GM23338 (cell line): ENCODE results near the gene NRP1. TPM values are rescaled to one million over a fixed set of nuclear protein-coding genes. Genes with fewer than 3 reads are reported as not detected.

Source experiments
- ATAC-seq: fragments of 200-7000 bp; cut with Tn5 transposase; 3 replicates; pipeline ENCODE4 v1.9.1; 2020
- DNase-seq: peaks from one replicate; pipeline ENCODE4 v3.0.0-alpha.2; 2015; ENCODE audit warnings: low spot score
- H2AFZ ChIP-seq: fragments of 200-600 bp; sonication (generic); 2 replicates; pipeline ENCODE4 v1.8.0; 2016; ENCODE audit warnings: antibody characterized with exemption, mild to moderate bottlenecking, moderate library complexity
- H3F3A ChIP-seq: fragments of 200-600 bp; sonication (generic); replicated peaks from 2 replicates; pipeline ENCODE4 v1.8.0; 2017; ENCODE audit warnings: antibody characterized with exemption, mixed run types, low read depth
- H3K27ac ChIP-seq: fragments of 200-600 bp; sonication (generic); 2 replicates; pipeline ENCODE4 v1.6.1; 2016; ENCODE audit warnings: low read depth
- H3K27me3 ChIP-seq: fragments of 200-600 bp; sonication (generic); 2 replicates; pipeline ENCODE4 v1.8.0; 2016; ENCODE audit warnings: mild to moderate bottlenecking, mixed run types, moderate library complexity; ENCODE audit not compliant: insufficient read depth
- H3K36me3 ChIP-seq: fragments of 200-600 bp; sonication (generic); 2 replicates; pipeline ENCODE4 v1.8.0; 2016; ENCODE audit warnings: mild to moderate bottlenecking; ENCODE audit not compliant: insufficient read depth
- H3K4me1 ChIP-seq: fragments of 200-600 bp; sonication (generic); 2 replicates; pipeline ENCODE4 v1.8.0; 2016; ENCODE audit warnings: mild to moderate bottlenecking, moderate library complexity; ENCODE audit not compliant: insufficient read depth
- H3K4me2 ChIP-seq: fragments of 200-600 bp; sonication (generic); 2 replicates; pipeline ENCODE4 v1.7.1; 2017; ENCODE audit warnings: mixed run types
- H3K4me3 ChIP-seq: fragments of 200-600 bp; sonication (generic); 2 replicates; pipeline ENCODE4 v1.6.1; 2016; ENCODE audit warnings: mixed run types
- H3K79me2 ChIP-seq: fragments of 200-600 bp; sonication (generic); replicated peaks from 2 replicates; pipeline ENCODE4 v1.8.0; 2017; ENCODE audit warnings: mild to moderate bottlenecking; ENCODE audit not compliant: insufficient read depth
- H3K9me2 ChIP-seq: fragments of 200-600 bp; sonication (generic); 2 replicates; pipeline ENCODE4 v1.8.0; 2017; ENCODE audit not compliant: insufficient read depth
- H4K20me1 ChIP-seq: fragments of 200-600 bp; sonication (generic); replicated peaks from 2 replicates; pipeline ENCODE4 v1.8.0; 2017; ENCODE audit warnings: mild to moderate bottlenecking; ENCODE audit not compliant: insufficient read depth
- H3K27ac Mint-ChIP-seq: 2 replicates; pipeline ENCODE4 v1.8.0; 2020; ENCODE audit warnings: inconsistent platforms, mild to moderate bottlenecking, moderate library complexity, mixed read lengths
- H3K27me3 Mint-ChIP-seq: 3 replicates; pipeline ENCODE4 v1.8.0; 2022; ENCODE audit warnings: low read depth, mild to moderate bottlenecking, moderate library complexity, mixed read lengths, inconsistent platforms; ENCODE audit not compliant: insufficient read depth, poor library complexity
- H3K36me3 Mint-ChIP-seq: 3 replicates; pipeline ENCODE4 v1.8.0; 2021; ENCODE audit warnings: low read depth, mild to moderate bottlenecking, inconsistent platforms, moderate library complexity, mixed read lengths
- H3K4me1 Mint-ChIP-seq: 3 replicates; pipeline ENCODE4 v1.8.0; 2020; ENCODE audit warnings: mild to moderate bottlenecking, inconsistent platforms, mixed read lengths
- H3K4me3 Mint-ChIP-seq: 3 replicates; pipeline ENCODE4 v1.8.0; 2021; ENCODE audit warnings: moderate library complexity, mild to moderate bottlenecking, inconsistent platforms, mixed read lengths
- H3K9me3 Mint-ChIP-seq: 3 replicates; pipeline ENCODE4 v1.8.0; 2020; ENCODE audit warnings: moderate library complexity, mild to moderate bottlenecking, inconsistent platforms, mixed read lengths
- EZH2phosphoT487 ChIP-seq: fragments of 200-600 bp; sonication (generic); IDR thresholded peaks from one replicate; pipeline ENCODE4 v1.8.1; 2018; ENCODE audit warnings: antibody characterized with exemption; ENCODE audit not compliant: unreplicated experiment
- JUNB ChIP-seq: IDR thresholded peaks from one replicate; pipeline ENCODE4 v1.6.1; 2016; ENCODE audit warnings: antibody characterized with exemption; ENCODE audit not compliant: unreplicated experiment
- POLR2AphosphoS5 ChIP-seq: IDR thresholded peaks from 2 replicates; pipeline ENCODE4 v1.6.1; 2016; ENCODE audit warnings: antibody characterized with exemption, low read depth
- ZNF114 ChIP-seq: fragments of 250-450 bp; sonication (Bioruptor Pico); IDR thresholded peaks from 2 replicates; pipeline ENCODE4 v1.5.0; 2020; ENCODE audit warnings: mild to moderate bottlenecking, moderate library complexity
- ZNF331 ChIP-seq: fragments of 250-450 bp; sonication (Bioruptor Pico); IDR thresholded peaks from 2 replicates; pipeline ENCODE4 v1.5.0; 2020; ENCODE audit warnings: low read depth, mild to moderate bottlenecking, moderate library complexity
- ZNF462 ChIP-seq: fragments of 250-450 bp; sonication (Bioruptor Pico); IDR thresholded peaks from 2 replicates; pipeline ENCODE4 v1.5.0; 2020; ENCODE audit warnings: mild to moderate bottlenecking, moderate library complexity
- polyA plus RNA-seq: library from polyadenylated mRNA; unstranded; fragments of >200 nt; fragmentation: Nextera tagmentation; extraction: Ambion mirVana; gene quantifications from 2 replicates; pipeline ENCODE4 v1.2.1, GENCODE V29; 2016
- total RNA-seq: library from RNA; depleted of rRNA; stranded (reverse); fragments of >200 nt; shearing (Covaris generic); gene quantifications from 2 replicates; pipeline ENCODE4 v1.2.3, GENCODE V29; 2014
- TF ChIP-seq, protein P1 (sequence below): IDR thresholded peaks from one replicate; pipeline ENCODE4 v1.6.1; 2018; ENCODE audit warnings: antibody characterized with exemption; ENCODE audit not compliant: unreplicated experiment

Gene NRP1
- total and polyA plus RNA-seq, 2 experiments from 2014 or later = 2.9 to 3.5 TPM

- TF ChIP-seq ZNF462 (CRISPR knock-in tag) (no peak), ZNF331 (CRISPR knock-in tag) (no peak)
Measured at GRCh38 chr10:33215154-33215553, 119.3 kb downstream of the NRP1 start (continued).

- DNase-seq = no peak
- Mint-ChIP-seq H3K27ac (no peak overlapping the region), H3K4me1 (peaks cover 5% of the 10 kb centered on the region; the same call in 2 of the 3 replicates), H3K9me3 (no peaks in the 10 kb centered on the region), H3K27me3 (peaks cover 1% of the 10 kb centered on the region), H3K4me3 (no peak overlapping the region), H3K36me3 (no peaks in the 10 kb centered on the region; the same call in 2 of the 3 replicates)
- no peaks in the 10 kb centered on the region for H3F3A ChIP-seq
- H3K79me2 ChIP-seq = no peaks in the 10 kb centered on the region
- H3K9me2 ChIP-seq = peaks cover 4% of the 10 kb centered on the region; the same call in 1 of the 2 replicates
- no peak overlapping the region for H3K4me3 ChIP-seq
- no peaks in the 10 kb centered on the region for H4K20me1 ChIP-seq
- ATAC-seq = no peak
- no peak overlapping the region for H3K27ac ChIP-seq
- H2AFZ ChIP-seq = no peak overlapping the region
- no peak overlapping the region for H3K4me2 ChIP-seq
- no peaks in the 10 kb centered on the region for H3K36me3 ChIP-seq
- H3K4me1 ChIP-seq = no peaks in the 10 kb centered on the region; the same call in 1 of the 2 replicates
- no peaks in the 10 kb centered on the region for H3K27me3 ChIP-seq
- TF ChIP-seq POLR2AphosphoS5 (no peak), JUNB (no peak), EZH2phosphoT487 (no peak), ZNF114 (CRISPR knock-in tag) (no peak)
- TF ChIP-seq, protein P1, sequence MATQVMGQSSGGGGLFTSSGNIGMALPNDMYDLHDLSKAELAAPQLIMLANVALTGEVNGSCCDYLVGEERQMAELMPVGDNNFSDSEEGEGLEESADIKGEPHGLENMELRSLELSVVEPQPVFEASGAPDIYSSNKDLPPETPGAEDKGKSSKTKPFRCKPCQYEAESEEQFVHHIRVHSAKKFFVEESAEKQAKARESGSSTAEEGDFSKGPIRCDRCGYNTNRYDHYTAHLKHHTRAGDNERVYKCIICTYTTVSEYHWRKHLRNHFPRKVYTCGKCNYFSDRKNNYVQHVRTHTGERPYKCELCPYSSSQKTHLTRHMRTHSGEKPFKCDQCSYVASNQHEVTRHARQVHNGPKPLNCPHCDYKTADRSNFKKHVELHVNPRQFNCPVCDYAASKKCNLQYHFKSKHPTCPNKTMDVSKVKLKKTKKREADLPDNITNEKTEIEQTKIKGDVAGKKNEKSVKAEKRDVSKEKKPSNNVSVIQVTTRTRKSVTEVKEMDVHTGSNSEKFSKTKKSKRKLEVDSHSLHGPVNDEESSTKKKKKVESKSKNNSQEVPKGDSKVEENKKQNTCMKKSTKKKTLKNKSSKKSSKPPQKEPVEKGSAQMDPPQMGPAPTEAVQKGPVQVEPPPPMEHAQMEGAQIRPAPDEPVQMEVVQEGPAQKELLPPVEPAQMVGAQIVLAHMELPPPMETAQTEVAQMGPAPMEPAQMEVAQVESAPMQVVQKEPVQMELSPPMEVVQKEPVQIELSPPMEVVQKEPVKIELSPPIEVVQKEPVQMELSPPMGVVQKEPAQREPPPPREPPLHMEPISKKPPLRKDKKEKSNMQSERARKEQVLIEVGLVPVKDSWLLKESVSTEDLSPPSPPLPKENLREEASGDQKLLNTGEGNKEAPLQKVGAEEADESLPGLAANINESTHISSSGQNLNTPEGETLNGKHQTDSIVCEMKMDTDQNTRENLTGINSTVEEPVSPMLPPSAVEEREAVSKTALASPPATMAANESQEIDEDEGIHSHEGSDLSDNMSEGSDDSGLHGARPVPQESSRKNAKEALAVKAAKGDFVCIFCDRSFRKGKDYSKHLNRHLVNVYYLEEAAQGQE = no peak
Measured at GRCh38 chr10:33214174-33214573, 120.3 kb downstream of the NRP1 start.
